PC-3 (cell line): Measurements from ENCODE around the gene APIP.

Source experiments
- EZH2 ChIP-seq: fragments of 300-600 bp; sonication (generic); IDR thresholded peaks from one replicate; pipeline ENCODE4 v1.6.1; 2017; ENCODE audit warnings: antibody characterized with exemption, mild to moderate bottlenecking, low read length; ENCODE audit not compliant: unreplicated experiment
- TF ChIP-seq, protein P1 (sequence below): fragments of 300-600 bp; sonication (generic); conservative IDR thresholded peaks from 2 replicates; pipeline ENCODE4 v1.5.1; 2017; ENCODE audit warnings: antibody characterized with exemption, low read depth, mild to moderate bottlenecking, low read length

DNA sequence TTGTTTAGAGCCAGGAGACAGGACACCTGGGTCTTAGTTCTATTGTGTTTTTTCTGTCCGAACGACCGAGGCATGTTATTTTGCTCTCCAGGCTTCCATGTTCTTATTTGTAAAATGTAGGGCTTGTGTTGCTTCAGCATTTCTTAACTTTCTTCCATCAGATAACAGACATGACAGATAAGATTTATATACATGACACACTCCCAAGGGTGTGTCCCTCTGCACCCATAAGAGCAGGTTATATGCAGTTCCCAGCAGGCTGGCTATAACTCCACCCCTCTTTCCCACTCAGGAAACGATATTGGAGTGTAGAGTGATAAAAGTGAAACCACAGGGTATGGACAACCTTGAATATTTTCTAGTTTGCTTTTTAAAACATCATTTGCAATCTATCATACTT is 65.8 kb downstream of the APIP start:
- TF ChIP-seq, protein P1, sequence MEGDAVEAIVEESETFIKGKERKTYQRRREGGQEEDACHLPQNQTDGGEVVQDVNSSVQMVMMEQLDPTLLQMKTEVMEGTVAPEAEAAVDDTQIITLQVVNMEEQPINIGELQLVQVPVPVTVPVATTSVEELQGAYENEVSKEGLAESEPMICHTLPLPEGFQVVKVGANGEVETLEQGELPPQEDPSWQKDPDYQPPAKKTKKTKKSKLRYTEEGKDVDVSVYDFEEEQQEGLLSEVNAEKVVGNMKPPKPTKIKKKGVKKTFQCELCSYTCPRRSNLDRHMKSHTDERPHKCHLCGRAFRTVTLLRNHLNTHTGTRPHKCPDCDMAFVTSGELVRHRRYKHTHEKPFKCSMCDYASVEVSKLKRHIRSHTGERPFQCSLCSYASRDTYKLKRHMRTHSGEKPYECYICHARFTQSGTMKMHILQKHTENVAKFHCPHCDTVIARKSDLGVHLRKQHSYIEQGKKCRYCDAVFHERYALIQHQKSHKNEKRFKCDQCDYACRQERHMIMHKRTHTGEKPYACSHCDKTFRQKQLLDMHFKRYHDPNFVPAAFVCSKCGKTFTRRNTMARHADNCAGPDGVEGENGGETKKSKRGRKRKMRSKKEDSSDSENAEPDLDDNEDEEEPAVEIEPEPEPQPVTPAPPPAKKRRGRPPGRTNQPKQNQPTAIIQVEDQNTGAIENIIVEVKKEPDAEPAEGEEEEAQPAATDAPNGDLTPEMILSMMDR: no peak
- TF ChIP-seq EZH2: no peak
